GM18519 (cell line): ENCODE data around the gene DGKE.

ENCODE experiments used
- ATAC-seq: cut with Tn5 transposase; IDR thresholded peaks from one replicate; pipeline ENCODE4 v1.9.1; 2021; ENCODE audit warnings: mild to moderate bottlenecking, moderate library complexity; ENCODE audit not compliant: unreplicated experiment, low FRiP score

The DGKE gene

DNA sequence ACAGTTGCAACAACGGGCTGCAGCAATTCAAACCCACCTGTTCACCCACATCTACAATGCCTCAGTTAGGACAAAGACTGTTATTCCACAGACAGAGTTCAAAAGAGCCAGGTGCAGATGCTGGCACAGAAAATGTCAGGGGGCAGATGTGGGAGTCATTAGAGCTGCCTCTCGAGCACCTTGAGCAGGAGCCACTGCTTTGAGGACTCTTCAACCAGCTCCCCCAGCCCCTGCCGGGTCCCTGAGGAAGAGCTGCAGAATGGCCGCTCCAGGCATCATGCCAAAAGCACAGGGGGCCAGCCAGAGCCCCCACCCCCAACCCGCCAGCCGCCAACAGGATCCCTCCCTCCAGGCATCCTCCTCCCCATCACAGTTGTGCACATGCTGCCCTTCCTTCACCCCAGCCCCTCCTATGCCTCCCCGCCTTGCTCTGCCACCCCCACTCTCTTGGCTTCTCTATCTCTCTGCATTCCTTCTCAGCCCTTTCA lies 21.0 kb upstream of the DGKE start:
- no peak for ATAC-seq

DNA sequence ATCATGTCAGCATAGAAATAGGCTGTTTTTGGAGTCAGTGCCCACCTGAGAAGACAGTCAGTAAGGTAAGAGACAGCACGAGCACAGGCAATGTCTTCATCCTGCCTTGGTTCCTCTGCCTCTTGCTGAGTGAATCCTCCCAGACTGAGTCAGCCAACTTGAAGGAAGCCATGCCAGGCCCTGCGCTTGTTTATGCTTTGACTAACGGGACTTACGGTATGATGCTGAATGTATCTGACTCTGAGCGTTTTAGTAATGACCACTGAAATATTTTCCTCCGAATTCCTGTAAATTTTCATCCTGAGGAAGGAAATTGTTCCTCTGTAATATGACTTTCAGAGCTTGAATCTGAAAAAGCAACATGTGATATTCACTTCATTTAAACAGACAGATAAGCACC lies 18.2 kb upstream of the DGKE start:
- ATAC-seq: no peak

DNA sequence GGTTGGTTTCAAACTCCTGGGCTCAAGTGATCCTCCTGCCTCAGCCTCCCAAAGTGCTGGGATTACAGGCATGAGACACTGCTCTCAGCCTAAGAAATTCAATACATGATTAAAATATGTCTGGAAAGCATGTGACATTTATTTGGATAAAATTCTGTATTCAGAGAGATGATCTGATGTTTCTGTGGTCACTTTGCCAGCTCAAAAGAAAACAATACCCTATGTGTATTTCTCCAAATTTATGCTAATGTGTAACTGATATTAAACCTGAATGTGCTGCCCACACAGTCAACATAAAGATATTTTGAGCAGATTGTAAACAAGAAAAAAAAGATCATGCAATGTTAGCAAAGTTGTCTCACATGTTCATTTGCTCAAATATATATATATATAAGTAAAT lies 16.9 kb upstream of the DGKE start:
- ATAC-seq: no peak

DNA sequence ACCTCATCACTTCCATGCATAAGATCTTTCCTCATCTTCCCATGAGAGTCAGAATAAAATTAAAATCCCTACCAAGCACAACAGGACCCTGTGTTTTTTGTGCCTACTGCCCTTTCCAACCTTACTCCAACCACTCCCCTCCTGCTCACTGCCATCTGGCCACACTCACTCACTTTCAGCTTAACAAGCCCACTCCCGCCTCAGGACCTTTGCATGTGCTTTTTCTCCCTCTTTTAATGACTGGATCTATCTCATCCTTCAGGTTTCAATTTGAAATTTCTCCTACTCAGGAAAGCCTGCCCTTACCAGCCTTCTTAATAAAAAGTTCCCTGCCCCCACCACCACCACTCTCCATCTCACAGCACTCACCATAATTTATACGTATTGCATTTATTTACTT lies 14.9 kb upstream of the DGKE start:
- no peak for ATAC-seq

DNA sequence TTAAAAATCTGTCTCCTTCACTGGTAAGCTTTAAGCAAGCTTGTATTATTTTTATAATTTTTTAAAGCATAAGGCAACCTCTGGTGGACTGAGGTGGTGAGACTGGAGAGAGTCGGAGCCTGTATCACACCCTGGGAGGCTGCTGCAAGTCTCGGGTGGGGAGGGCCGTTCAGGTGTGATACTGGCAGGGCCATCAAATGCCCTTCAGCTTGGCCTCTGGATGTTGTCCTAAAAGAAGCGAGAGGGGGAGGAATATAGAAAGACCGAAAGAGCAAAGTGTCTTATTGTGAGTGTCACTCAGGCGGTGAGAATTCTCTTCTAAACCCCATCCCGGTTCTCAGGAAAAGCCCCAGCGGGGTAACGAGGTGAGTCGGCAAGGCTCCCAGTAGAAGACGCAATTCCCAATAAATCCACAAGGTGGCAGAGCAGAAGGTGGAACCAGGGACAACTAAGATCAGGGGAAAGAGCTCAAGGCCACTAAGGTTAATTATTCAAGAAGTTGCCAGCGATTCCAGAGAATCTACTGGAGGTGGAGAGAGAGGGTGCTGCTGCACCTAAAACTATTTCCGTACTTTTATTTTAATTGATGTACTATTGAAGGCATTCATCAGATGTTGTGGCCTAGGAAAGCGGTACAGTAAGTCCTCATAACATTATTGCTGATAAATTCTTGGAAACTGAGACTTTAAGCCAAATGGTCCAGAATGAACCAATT lies 14.4 kb upstream of the DGKE start:
- peak; percentile 68 for ATAC-seq

DNA sequence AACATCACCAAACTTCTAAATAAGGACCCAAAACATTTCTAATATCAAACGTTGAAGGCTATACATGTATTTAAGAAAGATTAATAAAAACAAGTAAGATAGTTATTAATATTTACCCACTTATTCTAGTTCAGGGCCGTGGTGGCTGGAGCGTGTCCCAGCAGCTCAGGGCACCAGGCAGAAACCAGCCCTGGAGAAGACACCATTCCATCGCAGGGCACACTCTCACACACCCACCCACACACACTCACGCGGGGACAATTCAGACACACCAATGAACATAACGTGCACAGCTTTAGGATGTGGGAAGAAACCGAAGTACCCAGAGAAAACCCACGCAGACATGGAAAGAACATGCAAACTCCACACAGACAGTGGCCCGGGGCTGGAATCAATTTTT lies 13.7 kb upstream of the DGKE start:
- no peak for ATAC-seq

DNA sequence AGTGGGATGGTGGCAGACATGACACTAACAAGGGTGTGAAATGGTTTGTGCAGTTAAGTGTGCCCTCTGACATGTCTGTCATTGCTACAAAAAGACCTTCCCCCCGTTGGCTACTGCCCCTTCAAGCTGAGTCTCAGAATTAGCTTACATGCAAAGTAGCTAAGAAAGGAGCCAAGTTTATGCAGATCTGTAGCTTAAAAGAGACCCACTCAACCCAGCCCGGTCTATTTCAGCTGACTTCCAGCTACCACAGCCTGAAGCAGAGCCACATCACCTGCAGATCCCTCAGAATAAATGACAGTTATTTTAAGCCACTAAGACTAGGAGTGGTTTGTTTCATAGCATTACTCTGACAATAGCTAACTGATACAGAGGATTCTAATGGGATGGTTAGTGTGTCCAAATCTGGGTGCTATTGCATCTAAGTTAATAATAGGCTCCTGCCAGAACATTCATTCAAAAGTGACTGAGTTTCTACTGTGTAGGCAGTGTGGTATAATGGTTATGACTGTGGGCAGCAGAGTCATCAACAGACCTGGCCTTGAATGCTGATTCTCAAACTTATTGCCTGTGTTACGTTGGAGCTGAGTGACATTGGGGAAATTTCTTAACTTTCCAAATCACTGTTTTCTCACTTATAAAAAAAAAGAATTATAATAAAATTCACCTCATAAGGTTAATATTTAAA lies 12.0 kb upstream of the DGKE start:
- ATAC-seq: no peak

DNA sequence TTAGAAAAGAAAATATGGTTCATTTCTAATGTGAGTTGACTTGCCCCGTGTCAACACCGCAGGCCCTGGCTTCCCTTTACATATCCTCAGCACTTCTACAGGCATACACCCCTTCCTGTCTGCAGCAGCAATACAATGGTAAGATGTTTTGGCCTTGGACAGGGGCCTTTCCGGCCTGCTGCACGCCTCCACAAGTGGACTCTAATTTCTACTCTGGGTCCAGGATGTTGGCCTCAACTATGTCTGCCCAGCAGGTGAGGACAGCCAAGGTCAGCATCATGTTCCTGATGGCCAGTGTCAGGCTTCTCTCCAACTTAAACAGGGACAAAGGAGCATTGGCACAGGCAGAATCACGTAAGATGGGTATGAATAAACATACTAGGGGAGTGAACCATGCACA lies 11.2 kb upstream of the DGKE start:
- ATAC-seq: no peak

DNA sequence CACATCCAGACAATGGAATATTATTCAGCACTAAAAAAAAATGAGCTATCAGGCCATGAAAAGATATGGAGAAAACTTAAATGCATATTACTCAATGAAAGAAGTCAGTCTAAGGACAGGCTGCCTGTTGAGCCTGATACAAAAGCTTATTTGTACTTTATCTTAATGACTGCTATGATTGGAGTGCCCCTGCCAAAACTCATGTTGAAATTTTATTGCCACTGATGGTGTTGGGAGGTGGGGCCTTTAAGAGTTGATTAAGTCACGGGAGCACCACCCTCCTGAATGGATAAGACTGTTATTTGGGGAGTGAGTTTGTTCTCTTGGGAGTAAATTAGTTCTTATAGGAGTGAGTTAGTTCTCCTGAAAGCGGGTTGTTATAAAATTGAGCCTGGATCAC lies 10.1 kb upstream of the DGKE start:
- no peak for ATAC-seq

DNA sequence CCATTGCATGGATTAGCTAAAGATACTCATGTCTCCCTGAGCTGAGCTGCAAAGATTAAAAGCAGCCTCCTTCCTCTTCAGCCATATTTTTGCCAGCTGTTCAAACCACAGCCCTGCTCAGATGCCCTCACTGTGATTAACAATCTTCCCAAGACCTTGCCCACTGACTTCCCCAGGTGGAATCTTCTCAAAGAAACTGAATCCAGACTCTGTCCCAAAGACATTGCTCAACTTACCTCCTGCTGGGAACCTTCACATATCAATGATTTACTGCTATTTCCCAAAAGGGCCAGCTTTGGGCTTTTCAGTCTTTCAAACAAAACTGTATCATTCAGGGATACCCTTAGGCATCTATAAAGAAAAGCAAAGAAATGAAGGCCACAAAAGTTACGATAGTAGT lies 9.4 kb upstream of the DGKE start:
- ATAC-seq: no peak

DNA sequence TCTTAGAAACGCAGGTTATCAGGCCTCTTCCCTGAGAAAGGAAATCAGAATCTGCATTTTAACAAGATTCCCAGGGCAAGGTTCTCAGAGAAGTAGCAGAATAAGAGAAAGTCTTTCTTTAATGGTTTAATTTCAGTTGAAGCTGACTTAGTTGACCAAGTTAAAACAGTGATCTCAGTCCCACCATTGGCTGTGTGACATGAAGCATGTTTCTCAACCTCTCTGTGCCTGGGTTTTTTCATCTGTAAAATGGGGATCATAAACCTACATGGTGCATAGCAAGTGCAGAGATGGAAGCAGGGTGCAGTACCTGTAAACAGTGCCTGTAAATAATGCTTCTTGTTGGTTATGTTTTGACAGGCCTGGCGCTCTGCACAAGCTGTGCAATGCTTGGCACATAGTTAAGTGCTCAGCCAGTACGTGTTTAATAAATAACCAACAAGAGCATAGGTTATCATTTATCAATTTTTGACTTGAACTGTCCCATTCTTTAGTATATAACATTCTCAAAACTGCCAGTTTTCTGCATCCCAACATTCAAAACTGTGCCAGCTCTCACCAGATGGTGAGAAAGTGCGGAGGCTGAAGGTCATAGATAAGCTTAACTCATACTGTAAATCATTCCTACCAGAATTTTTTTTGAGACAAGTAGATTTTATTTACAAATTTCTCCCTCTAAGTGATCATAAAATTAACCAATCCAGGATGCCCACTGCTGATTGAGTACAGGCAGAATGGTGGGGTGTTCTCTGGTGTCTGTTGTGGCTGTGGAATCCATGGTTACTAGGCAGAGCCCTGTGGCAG lies 7.1 kb upstream of the DGKE start:
- ATAC-seq: no peak

DNA sequence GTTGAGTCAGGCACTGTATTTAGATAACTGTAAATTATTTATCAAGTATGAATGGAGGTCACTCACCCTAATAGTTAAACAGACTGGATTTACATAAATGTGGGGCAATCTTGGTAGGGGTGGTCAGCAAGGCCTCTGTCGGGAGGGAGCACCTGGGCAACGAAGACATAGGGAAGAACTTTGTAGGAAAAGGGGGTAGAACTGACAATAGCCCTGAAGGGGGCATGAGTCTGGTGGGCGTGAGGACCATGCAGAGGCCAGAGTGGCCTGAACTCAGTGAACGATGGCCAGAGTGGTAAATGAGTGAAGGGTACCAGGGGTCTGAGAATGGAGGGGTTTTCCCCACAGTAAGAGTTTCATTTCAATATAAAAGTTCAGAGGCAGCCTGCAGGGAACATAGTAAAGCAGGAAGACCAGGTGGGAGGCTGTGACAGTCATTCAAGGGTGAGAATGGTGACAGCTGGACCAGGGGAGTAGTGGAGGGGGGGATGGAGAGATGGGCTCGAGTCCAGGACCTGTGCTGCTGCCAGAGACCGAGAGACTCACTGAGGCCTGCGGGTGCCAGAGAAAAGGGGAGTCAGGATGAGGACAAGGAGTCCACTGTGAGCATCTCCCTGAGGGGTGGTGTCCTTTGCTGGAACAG lies 3.1 kb upstream of the DGKE start:
- ATAC-seq: no peak

DNA sequence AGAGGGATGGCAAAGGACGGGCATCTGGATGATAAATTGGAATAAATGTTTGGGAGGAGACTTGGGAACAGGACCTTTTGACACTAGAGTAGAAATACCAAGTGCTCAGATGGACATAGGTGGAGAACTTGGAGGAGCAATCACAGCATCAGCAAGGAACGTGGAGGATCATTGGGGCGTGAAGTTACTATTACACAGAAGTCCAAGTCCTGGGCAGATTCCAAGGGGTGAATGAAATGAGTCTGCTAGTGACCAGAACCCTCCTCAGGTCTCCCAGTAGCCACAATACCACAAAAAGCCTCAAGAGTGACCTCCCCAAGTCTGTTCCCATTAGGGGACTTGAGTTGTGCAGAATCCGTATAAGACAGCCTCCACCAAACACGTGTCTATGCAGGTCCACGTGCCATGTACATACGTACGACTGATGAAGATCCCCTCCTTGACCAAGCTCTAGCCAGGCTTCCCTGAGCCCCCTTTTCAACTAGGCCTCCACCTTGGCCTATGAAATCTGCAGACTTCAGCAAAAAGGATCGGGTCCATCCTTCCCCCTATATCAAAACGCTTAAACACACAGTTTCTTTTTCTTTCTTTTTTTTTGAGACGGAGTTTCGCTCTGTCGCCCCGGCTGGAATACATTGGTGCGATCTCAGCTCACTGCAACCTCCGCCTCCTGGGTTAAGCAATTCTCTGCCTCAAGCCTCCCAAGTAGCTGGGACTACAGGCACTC lies 2.4 kb upstream of the DGKE start:
- no peak for ATAC-seq

DNA sequence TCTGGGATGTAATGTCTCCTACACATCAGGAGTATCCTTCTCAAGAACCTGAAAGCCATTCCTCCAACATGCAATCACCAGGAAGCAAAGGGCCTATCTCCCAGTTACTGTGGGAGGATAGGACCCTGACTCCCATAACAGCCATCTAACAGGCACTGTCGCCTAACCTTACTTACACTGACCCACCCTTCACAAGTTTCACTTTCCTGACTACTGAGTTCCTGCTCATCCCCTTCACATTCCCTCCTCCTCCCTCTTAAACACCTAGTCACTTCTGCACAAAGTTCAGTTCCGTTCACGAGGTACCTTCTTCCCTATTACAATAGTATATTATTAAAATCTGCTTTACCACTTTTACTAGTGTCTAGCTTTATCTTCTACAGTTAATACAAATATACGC lies 1.5 kb upstream of the DGKE start:
- no peak for ATAC-seq

DNA sequence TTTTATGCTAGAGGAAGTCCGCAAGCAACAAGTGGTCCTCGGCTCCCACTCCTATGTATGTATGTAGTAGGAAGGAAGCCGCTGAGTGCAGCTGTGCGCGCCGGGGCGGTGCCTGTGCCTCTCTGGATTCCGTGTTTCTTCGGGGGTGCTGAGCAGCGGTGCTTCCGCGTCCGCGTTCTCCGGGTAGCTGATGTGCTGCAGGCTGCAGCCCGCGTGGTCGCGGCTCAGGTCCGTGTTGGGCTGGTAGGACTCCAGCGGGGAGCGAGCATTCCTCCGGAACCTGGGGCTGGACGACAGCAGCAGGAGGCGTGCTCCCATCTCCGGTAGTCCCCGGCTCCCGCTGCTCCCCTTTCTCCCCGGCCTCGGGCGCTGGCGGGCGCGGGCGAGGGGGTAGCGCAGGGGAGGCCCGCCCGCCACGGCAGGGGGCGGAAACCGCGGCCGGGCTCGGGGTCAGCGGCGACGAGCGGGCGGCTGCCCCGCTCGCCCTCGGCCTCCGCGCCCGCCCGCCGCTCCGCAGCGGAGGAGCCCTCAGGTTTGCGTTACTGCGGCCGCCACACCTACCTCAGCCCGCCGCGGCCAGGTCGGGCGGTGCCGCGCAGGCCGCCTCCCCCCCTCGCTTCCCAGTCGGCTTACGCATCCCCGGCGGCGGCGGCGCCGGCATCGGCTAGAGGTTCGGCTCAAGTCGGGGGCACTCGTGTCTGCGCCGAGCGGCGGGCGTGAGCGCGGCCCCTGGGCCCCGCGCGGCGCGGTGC lies 718 bp upstream of the DGKE start:
- peak; percentile 32 for ATAC-seq

DNA sequence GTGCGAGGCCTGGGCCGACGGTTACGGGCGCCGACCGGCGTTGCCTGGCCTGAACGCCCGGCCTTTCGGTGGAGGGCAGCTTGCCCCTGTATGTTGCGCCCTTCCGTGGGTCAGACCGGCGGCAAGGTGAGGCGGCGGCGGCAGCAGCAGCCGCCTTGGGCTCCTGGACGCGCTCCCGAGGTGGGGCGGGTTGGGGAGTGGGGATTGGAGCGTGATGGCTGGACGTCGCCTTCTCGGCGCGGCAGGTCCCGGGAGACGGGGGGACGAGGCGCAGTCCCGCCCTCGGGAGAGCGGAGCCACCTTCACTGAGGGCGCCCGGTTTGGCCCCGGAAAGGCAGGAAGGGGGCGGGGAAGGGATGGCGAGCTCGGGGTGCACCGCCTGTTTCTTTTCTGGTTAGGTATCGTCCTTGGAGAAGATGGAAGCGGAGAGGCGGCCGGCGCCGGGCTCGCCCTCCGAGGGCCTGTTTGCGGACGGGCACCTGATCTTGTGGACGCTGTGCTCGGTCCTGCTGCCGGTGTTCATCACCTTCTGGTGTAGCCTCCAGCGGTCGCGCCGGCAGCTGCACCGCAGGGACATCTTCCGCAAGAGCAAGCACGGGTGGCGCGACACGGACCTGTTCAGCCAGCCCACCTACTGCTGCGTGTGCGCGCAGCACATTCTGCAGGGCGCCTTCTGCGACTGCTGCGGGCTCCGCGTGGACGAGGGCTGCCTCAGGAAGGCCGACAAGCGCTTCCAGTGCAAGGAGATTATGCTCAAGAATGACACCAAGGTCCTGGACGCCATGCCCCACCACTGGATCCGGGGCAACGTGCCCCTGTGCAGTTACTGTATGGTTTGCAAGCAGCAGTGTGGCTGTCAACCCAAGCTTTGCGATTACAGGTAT lies 671 bp downstream of the DGKE start:
- no peak for ATAC-seq

DNA sequence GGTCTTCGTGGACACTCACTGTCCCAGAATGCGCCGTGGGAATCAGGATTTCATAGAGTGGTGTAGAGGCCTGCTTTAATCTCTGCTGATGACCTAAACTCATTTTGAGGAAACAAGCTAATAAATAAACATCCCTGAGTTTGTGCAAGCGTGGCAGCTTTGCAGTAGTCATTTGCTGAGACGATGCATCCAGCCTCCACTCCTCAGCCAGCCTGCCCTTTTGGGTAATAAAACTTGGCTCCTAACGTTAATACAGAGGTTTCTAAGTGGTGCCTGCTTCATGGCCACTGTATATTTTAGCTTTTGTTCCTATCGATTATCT lies 1.3 kb downstream of the DGKE start:
- ATAC-seq: no peak

DNA sequence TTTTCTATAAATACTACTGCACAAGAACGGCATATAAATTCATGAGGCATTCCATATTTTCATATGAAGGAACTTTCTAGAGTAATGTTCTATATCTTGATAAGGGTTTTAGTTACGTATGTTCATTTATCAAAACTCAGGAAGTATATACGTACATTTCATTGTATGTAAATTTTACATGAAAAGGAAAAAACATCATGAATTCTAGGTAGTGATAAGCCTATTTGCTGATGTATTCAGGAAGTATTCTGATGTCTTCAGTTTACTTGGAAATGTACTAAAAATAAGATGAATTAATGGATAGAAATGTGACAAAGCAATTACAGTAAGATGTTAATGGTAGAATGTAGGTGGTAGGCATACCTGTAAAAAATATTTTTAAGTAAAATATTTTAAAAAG lies 4.7 kb downstream of the DGKE start:
- ATAC-seq: no peak

DNA sequence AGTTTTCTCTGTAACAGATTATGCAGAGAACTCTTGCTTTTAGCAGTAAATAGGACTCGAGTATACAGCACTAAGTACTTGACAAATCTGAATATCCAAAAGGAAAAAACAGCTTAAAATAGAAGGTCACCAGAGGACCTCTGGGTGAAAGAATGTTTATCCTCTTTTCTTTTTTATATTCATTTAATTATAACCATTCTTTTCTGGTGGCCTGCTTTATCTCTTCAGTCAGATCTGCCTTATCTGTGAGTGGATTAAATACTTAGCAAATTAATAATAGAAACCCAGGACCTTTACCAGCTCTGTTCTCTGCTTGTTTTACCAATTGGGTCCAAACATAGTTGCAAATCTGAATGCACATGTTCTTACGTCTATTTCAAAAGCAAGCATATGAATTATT lies 8.6 kb downstream of the DGKE start:
- no peak for ATAC-seq
